D721Med (cell line): ENCODE results near the gene FBXL20.

Source experiments
- DNase-seq: peaks from one replicate; pipeline ENCODE4 v3.0.0; 2011; ENCODE audit warnings: low spot score; ENCODE audit not compliant: insufficient read length
- FAIRE-seq: peaks from 2 replicates; lab custom pipeline; 2011; peaks lifted over from hg19 to GRCh38; lab: Jason Lieb, UNC
- TF ChIP-seq, protein P1 (sequence below): IDR thresholded peaks from 2 replicates; pipeline ENCODE4 v1.5.1; 2012; ENCODE audit warnings: mild to moderate bottlenecking, control low read depth; ENCODE audit not compliant: insufficient read depth; ENCODE audit errors: missing control alignments

Gene FBXL20

DNA sequence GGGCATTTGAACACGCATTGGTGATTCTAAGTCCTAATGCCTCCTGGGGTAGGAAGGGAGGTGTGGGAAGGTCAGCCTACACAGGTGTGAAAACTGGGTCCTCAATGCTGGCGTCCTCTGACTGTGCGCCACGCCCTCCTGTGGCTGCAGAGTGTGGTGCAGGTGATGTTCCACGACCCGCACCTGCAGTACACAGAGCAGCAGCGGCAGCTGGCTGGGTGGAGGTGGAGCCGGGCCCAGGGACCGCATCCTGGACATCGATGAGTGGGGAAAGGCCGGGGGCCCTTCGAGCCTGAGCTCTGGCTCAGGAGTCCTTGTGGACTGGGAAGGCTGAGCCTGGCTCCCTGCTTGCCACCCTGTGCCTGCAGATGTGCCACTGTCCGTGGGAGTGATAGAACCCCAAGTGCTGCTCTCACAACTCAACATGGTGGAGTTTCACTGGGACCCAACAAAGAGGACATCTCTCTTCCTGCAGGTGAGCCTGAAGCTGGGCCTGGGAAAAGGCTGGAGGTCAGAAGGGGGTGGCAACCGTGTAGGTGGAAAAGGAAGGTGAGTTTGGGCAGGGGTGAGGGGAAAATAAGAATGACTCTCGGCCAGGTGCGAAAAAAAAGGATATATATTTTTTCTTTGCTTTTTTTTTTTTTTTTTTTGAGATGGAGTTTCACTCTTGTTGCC lies 161.6 kb downstream of the FBXL20 start:
- peak; percentile 78 for DNase-seq
- TF ChIP-seq, protein P1, sequence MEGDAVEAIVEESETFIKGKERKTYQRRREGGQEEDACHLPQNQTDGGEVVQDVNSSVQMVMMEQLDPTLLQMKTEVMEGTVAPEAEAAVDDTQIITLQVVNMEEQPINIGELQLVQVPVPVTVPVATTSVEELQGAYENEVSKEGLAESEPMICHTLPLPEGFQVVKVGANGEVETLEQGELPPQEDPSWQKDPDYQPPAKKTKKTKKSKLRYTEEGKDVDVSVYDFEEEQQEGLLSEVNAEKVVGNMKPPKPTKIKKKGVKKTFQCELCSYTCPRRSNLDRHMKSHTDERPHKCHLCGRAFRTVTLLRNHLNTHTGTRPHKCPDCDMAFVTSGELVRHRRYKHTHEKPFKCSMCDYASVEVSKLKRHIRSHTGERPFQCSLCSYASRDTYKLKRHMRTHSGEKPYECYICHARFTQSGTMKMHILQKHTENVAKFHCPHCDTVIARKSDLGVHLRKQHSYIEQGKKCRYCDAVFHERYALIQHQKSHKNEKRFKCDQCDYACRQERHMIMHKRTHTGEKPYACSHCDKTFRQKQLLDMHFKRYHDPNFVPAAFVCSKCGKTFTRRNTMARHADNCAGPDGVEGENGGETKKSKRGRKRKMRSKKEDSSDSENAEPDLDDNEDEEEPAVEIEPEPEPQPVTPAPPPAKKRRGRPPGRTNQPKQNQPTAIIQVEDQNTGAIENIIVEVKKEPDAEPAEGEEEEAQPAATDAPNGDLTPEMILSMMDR = peak; percentile 66
- no peak for FAIRE-seq

DNA sequence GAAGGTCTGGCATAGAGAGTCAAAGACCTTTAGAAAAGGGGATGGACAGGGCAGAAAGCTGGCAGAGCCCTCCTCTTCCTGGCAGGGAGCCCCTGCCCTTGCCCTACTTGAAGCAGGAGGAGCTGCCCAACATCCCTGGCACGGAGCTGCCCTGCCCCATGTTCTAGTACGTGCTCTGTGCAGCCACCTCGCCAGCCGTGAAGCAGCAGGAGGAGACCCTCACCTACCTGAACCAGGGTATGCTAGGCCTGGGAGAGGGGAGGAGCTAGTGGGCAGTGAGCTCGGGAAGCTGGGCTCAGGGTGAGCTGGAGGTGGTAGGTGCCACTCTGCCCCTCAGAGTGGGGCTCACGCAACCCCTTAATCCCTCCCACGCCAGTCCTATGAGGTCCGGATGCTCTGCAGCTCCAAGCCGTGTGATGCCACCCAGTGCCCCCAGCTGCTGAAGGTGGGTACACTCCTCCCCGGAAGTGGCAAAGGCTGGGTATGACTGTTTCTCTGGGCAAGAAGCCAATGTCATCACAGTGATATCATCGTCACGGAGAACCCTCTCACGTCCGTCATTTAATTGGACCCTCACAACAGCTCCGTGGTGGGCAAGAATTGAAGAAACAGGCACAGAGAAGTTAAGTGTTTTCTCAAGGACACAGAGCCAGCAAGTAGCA lies 163.0 kb downstream of the FBXL20 start:
- no peak for DNase-seq
- TF ChIP-seq, protein P1 = no peak
- no peak for FAIRE-seq

DNA sequence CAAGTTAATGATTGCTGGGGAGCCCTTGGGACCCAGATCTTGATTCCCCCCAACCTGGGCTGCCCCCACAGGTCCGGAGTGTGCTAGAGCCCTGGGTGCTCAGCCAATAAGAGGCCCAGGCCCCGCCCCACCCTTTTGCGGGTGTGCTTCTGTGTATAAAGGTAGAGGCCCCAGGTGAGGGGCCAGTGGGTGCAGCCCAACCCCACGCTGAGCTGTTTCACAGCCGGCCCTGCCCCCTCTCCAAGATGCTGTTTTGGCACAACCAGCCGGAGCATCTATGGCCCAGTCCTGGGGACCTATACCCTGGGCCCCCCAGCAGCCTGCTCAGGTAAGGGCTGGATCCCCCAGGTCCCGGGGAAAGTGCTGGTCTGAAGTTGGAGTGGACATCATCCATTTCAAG lies 163.8 kb downstream of the FBXL20 start:
- TF ChIP-seq, protein P1 = no peak
- FAIRE-seq = no peak
- DNase-seq = no peak

DNA sequence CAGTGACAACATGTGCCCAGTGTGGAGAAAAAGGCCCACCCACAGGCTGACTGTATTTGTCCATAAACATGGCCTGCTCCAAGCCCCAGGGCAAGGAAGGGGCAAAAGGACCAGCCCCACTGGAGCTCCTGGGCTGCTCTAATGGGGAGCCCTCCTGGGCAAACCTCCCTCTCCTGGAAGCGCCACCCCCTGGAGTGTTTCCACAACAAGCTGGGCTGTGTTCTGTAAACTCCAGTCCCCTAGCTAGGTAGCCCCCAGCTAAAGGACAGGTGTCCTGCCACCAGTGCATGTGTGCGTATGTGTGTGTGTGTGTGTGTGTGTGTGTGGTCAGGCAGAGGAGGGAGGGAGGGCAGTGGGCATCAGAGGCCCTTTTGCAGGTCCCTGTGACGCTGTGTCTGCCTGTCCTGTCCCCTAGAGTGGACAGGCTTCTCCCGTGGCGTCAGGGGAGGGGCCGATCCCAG lies 164.4 kb downstream of the FBXL20 start:
- FAIRE-seq (no peak), DNase-seq (no peak)
- TF ChIP-seq, protein P1 = no peak

DNA sequence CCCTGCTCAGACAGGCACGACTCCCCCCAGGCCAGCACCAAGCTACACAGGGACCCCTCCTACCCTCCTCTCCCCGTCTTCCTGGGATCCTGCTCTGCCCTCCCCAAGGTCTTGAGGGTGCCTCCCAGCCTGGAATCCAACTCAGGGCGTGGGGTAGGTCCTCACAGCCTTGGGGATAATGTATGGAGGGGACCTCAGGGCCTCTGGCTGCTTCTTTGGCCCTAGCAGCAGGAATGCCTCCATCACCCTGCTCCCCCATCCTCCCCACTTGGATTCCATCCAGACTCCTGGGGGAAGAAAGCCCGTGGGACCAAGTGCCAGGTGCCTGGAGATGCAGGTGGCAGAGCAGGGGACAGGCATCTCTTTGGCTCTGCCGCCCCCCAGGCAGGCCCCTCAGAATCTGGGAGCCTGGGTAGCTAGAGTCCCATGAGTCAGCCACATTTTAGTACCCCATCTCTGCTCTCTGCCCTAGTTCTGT lies 164.9 kb downstream of the FBXL20 start:
- no peak for DNase-seq
- TF ChIP-seq, protein P1 = no peak
- no peak for FAIRE-seq

DNA sequence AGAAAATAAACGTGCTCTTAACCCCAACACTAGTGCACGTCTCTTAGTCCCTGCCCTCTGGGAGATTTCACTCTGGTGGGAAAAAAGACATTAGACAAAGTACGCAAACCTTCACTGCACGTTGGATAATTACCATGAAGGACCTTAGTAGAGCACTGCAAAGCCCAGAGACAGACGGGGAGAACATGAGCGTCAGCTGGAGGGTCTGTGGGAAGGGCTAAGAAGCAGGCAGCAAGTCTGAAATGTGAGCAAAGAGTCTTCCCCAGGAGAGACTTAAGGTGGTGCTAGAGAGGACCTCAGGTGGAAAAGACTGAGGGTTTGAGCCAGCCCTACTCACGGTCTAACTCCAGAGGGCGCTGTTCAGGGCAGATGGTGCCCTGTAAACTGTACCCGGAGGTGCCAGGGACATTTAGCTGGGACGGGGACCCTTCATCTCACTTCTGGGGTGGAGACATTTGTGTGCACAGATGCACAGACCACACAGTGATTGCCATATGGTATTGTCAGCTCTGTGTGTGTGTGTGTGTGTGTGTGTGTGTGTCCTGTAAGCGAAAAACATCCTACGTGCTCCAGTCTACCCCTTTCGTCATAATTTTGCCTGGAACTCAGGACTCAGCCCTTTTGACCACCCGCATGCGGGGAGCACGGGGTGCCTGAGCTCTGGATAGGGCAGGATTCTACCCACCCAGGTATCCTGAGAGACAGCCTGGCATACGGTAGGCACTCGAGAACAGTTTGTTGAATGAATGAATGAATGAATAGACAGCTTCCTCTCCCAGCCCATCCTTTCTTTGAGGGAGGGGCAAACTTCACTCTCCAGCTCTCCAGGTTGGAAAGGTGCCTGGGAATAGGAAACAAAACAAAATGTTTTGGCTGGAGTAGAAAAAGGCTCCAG lies 165.6 kb downstream of the FBXL20 start:
- FAIRE-seq = no peak
- TF ChIP-seq, protein P1 = peak; percentile 72

More for the DNA sequence above, 165.6 kb downstream of the FBXL20 start:
- DNase-seq = peak; percentile 92
